MCF 10A (cell line): ENCODE results near the gene EPHB3. TPM values are rescaled to one million over a fixed set of nuclear protein-coding genes. Genes with fewer than 3 reads are reported as not detected.

Experiments
- BruUV-seq: library from RNA; stranded (reverse); fragments of 400-500 nt; replicated peaks from 2 replicates; lab custom pipeline; 2021; lab: Mats Ljungman, UMichigan
- CTCF ChIA-PET: fragments of 300-600 bp; sonication (Branson Sonifier 250); formaldehyde crosslinking; extraction: SDS; loops from one replicate; lab custom pipeline; 2021; ENCODE audit warnings: antibody characterized with exemption, inconsistent platforms; lab: Yijun Ruan, JAX
- POLR2A ChIA-PET: fragments of 300-600, 350-650 bp; sonication (Branson Sonifier 250); formaldehyde crosslinking; extraction: SDS; loops from one replicate; lab custom pipeline; 2020; ENCODE audit warnings: antibody characterized with exemption, inconsistent platforms; lab: Yijun Ruan, JAX
- DNase-seq: peaks from one replicate; pipeline ENCODE4 v3.0.0-alpha.2; 2018; ENCODE audit not compliant: unreplicated experiment
- H3K27ac Mint-ChIP-seq: one replicate; pipeline ENCODE4 v1.8.0; 2022; ENCODE audit warnings: mild to moderate bottlenecking, low read depth, mixed read lengths; ENCODE audit not compliant: unreplicated experiment
- H3K27me3 Mint-ChIP-seq: one replicate; pipeline ENCODE4 v1.8.0; 2022; ENCODE audit warnings: mixed read lengths; ENCODE audit not compliant: insufficient read depth, unreplicated experiment
- H3K36me3 Mint-ChIP-seq: one replicate; pipeline ENCODE4 v1.8.0; 2022; ENCODE audit warnings: mild to moderate bottlenecking, moderate library complexity, mixed read lengths; ENCODE audit not compliant: insufficient read depth, unreplicated experiment
- H3K4me1 Mint-ChIP-seq: one replicate; pipeline ENCODE4 v1.8.0; 2022; ENCODE audit warnings: mixed read lengths; ENCODE audit not compliant: insufficient read depth, unreplicated experiment
- H3K4me3 Mint-ChIP-seq: one replicate; pipeline ENCODE4 v1.8.0; 2022; ENCODE audit warnings: mild to moderate bottlenecking, moderate library complexity, mixed read lengths; ENCODE audit not compliant: unreplicated experiment
- H3K9me3 Mint-ChIP-seq: one replicate; pipeline ENCODE4 v1.8.0; 2022; ENCODE audit warnings: mixed read lengths; ENCODE audit not compliant: unreplicated experiment
- CTCF ChIP-seq: fragments of 200-600 bp; IDR thresholded peaks from one replicate; pipeline ENCODE4 v1.8.0; 2022; ENCODE audit warnings: antibody characterized with exemption, mild to moderate bottlenecking; ENCODE audit not compliant: unreplicated experiment
- intact Hi-C: fragments of 100-400 bp; cut with micrococcal nuclease; formaldehyde crosslinking; loops from 2 replicates; pipeline ENCODE4 v1.14.1; 2022
- total RNA-seq: library from RNA; stranded (reverse); gene quantifications from 2 replicates; pipeline ENCODE4 v1.2.3, GENCODE V29; 2022

EPHB3 gene
- total RNA-seq, 1 experiment from 2014 or later: 4.0 TPM

DNA sequence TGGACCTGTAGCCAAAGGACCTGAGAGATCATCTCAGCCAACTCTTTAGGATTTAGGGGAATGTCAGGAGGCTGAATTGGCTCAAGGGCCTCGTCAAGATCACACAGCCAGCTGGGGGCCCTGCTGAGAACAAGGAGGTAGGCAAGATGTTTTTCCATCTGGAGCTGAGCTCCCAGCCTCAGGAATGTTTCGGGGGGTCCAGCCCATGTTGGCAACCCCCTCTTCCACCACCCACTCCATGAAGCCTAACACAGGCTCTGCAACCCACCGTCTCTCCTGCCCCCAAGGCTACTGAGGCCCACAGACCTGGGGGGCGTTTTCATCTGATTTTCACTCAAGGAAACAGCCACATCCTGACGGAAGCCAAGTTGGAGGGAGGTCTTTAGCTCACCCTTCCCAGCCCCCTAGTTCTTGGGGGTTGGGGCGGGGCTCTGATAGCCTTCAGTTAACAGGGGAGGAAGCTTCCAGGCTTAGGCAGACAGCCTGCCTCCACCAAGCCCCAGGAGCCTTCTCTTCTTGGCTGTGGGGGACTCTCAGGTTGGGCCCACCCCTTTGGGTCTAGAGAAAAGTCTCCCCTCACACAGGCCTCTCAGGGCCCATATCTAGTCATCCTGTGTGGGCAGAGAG, 48.8 kb downstream of the EPHB3 start:
- H3K4me3 Mint-ChIP-seq: no peak overlapping the region
- TF ChIP-seq CTCF: no peak
- H3K36me3 Mint-ChIP-seq: no peaks in the 10 kb centered on the region
- ChIA-PET CTCF (interaction anchor here (0.6 to 1.3 kb wide), 2 partner anchors 10 to 51 kb away, joined by 4 to 5 read pairs; no protein-coding TSS in a partner anchor), POLR2A (no interaction called here)
- no peaks in the 10 kb centered on the region for H3K27me3 Mint-ChIP-seq
- H3K27ac Mint-ChIP-seq: no peak overlapping the region
- no peak for DNase-seq
- no peaks in the 10 kb centered on the region for H3K4me1 Mint-ChIP-seq
- no TSS peak for BruUV-seq
- intact Hi-C loops: no loop called here
- no peaks in the 10 kb centered on the region for H3K9me3 Mint-ChIP-seq

GRCh38 chr3:184611607-184612281, 50.2 kb downstream of the EPHB3 start:
- no TSS peak for BruUV-seq
- Mint-ChIP-seq H3K4me3 (no peak overlapping the region), H3K27ac (no peak overlapping the region), H3K36me3 (no peaks in the 10 kb centered on the region), H3K4me1 (no peaks in the 10 kb centered on the region), H3K27me3 (no peaks in the 10 kb centered on the region), H3K9me3 (no peaks in the 10 kb centered on the region)
- intact Hi-C loops: no loop called here
- no peak for TF ChIP-seq CTCF
- POLR2A ChIA-PET: no interaction called here
- CTCF ChIA-PET: interaction anchor here (1.4 kb wide), 1 partner anchor 11 kb away, joined by 3 read pairs; no protein-coding TSS in a partner anchor
- DNase-seq: no peak

DNA sequence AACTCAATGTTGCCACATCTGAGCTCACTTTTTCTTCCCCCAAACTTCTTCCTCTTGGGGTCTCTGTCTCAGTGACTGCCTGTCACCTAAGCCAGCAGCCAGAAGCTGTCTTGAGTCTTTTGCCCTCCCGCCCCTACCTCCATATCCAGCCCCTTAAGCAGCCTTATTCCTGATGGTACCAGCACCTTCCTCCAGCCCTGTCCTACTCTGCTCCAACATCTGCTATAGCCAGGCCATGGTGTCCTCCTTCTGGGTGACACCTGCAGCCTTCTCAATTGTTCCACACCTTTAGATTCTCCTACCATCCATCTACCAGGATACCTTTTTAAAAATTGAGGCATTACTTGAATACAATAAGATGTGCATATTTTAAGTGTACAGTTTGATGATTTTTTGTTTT, 53.8 kb downstream of the EPHB3 start:
- peaks cover 2% of the 10 kb centered on the region for H3K4me1 Mint-ChIP-seq

More for the DNA sequence above, 53.8 kb downstream of the EPHB3 start:
- Mint-ChIP-seq H3K27me3 (peaks cover 12% of the 10 kb centered on the region), H3K4me3 (no peak overlapping the region), H3K36me3 (no peaks in the 10 kb centered on the region), H3K27ac (no peak overlapping the region), H3K9me3 (no peaks in the 10 kb centered on the region)
- ChIA-PET POLR2A (no interaction called here), CTCF (no interaction called here)
- intact Hi-C loops: no loop called here
- no peak for TF ChIP-seq CTCF
- DNase-seq: no peak
- BruUV-seq: no TSS peak
